HG03196 (cell line): ENCODE measurements around the gene PIGV.

Source experiments
- ATAC-seq: cut with Tn5 transposase; IDR thresholded peaks from one replicate; pipeline ENCODE4 v1.9.1; 2021; ENCODE audit not compliant: unreplicated experiment

Gene PIGV

DNA sequence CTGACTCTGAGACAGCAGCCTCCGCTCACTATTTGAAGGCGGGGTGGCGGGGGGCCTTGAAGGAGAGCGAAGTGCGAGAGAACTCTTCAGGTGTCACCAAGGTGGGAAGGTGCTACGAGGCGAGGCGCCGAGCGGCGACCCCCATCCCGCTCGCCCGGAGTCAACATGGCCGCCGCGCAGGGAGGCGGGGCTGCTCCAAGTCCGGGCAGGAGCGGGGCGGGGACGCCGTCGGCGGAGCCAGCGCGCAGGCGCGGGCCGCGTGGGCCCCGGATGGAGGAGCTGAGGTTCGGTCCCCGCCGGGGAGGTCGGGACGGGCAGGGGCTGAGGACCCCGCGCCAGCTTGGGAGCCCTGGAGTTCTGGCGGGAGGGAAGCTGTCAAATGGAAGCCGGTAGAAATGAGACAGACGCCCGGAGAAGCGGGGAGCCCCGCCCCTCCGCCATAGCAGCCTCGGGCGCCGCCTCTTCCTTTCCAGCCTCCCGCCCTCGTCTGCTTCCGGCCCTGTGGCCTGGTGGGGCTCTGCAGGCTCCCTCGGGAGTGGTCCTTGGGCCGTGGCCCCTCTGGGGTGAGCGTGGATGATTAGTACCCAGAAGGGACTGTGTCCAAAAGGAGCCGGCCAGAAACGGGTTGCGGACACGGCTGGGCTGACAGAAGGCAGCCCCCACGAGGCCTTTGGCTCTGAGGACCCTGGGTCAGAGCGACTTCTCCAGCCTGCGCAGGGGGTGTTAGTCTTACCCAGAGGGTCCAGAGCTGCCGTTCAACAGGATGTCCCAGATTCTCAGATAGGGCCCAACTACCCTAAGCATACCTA is at the start of gene PIGV:
TSS of gene PIGV (plus strand) at position 245 of the 809 bp plus-strand sequence. CDS start 2,866 bp downstream, outside the sequence.
- ATAC-seq = peak; percentile 55

DNA sequence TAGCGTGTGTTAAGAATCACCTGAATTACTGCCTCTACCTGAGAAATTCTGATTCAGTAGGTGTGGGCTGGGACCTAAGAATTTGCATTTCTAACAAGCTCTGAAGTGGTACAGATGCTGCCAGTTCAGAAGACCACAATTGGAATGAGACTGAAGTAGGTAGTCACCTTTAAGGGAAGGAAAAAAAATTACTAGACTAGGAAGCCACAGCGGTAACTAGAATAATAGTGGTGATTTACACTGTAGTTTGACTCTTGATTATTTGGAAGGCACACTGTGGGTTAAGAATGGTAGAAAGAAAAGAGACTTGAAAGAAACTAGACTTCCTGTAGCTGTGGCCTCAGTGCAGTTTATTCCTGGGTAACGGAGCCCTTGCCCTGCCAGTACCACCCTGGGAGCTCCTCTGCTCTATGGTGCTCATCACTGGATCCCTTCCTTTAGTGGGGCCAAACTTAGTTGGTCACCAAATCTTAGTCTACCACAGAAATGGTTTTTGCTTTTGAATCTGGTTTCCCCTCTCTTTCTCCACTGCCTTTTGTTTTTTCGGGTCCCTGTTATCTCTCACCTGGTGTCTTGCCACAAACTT is 48.3 kb upstream of the PIGV start:
- ATAC-seq = no peak

GRCh38 chr1:26740023-26740634 is 47.6 kb upstream of the PIGV start:
- no peak for ATAC-seq

DNA sequence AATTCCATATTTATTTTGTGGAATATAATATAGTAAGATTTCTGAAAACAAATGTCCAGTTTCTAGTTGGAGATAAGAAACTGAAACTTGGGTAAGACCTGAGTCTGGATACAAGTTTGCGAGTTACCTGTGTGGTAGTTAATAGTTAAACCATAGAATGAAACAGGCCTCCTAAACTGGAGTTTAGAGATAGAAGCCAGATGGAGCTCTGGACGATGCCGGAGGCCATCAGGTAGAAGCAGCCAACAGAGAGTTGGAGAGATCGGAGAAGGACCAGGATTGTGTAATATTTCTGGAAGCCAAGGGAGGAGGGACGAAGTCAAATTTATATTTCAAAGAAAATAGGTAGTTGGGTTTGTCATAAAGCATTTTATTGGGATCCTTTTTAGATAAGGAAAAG is 46.8 kb upstream of the PIGV start:
- ATAC-seq = no peak

DNA sequence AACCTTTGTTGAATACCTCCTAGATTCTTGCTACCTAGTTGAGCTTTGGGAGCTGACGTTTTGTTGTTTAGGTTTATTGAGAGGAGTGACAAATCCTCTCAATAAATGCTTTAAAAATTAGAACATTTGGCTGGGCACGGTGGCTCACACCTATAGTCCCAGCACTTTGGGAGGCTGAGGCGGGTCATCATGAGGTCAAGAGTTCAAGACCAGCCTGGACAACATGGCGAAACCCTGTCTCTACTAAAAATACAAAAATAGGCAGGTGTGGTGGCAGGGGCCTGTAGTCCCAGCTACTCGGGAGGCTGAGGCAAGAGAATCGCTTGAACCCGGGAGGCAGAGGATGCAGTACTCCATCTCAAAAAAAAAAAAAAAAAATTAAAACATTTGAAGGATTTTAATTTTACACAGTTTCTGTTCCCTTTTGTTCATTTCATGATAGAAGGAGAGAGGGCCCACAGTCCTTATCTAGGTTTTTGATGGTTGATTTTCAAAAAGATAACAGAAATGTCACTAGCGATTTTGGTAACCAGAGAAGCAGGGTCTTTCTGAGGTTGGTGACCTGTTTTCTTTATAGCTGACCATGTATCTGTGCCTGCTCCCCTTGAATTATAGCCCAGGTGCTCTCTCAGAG is 44.2 kb upstream of the PIGV start:
- ATAC-seq = no peak

DNA sequence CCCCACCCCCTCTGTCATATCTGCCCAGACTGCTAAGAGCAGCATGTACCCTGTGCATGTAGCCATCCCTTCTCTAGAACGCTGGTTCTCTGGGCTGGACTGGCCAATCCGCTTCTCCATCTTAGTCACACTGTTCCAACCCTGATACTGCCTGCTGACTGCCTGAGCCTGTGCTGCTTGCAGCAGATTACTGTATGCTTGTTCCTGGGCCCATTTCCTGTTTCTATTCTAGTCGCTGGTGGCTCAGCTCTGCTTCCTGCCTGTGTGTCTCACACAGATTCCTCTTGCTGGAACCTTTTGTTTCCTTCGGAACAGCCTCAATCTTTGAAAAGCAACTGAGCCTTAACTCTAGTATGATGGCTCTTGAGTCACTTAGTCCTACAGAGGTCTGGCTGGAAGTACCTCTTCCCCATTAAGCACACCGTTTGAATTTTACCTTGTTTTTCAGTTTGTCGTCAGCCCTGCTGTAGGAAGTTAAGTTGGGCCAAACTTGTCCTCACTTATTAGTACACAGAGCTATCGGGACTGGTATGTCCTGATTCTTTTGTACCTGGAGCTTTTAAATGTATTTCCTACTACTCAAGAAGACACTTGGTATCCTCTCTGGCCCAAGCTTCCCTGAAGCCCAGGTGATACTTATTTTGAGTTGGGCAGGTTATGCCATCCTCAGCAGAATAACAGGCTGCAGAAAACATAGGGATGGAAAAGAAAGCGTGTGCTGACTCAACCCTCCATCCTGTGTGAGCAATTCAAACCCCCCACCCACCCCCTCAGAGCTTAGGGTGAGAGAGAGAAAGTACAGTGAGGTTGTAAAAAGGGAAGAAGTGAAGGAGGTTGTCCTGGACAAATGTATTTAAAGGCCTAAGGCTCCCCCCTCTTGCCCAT is 43.4 kb upstream of the PIGV start:
- peak; percentile 95 for ATAC-seq

GRCh38 chr1:26745191-26745590 is 42.6 kb upstream of the PIGV start:
- ATAC-seq = no peak

- no peak for ATAC-seq
These were observed 40.7 kb upstream of the PIGV start for GRCh38 chr1:26747048-26747447.

- no peak for ATAC-seq
These were observed 39.4 kb upstream of the PIGV start for GRCh38 chr1:26748351-26748750.

DNA sequence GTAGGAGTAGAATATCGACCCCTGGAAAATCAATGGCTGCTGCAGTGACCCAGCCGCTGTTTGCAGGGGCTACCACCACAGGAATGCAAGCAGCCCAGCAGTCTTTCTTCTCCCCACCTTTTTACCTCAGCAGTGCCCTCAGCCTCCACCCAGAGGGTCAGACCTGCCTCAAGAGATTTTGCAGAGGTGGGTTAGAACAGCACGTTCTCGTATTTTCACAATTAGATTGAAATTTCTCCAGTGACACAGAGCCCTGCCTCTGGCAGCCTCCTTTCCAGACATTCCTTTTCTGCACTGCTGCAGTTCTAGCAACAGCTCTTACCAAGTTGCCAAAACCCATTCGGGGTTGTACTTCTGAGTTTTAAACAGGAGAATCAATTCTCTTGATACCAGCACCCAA is 38.3 kb upstream of the PIGV start:
- no peak for ATAC-seq

DNA sequence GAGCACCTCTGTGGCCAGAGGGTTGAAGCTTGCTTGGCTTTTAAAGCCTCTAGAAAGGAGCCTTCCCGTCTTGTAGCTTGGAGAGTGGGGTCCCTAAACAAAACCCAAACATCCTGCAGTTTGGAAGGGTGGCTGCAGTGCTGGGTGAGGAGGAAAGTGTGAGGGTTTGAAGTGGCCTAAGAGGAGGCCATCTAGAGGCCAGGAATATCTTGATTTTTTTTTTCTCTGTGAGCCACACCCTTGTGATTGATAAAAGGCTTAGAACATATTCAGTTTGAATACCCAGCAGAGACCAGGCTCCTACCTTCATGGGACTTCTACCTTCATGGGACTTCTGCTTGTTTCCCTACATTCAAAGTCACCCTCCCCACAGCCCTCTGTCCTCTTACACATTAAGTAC is 37.3 kb upstream of the PIGV start:
- no peak for ATAC-seq

- no peak for ATAC-seq
These were observed 35.2 kb upstream of the PIGV start for GRCh38 chr1:26752519-26752918.

DNA sequence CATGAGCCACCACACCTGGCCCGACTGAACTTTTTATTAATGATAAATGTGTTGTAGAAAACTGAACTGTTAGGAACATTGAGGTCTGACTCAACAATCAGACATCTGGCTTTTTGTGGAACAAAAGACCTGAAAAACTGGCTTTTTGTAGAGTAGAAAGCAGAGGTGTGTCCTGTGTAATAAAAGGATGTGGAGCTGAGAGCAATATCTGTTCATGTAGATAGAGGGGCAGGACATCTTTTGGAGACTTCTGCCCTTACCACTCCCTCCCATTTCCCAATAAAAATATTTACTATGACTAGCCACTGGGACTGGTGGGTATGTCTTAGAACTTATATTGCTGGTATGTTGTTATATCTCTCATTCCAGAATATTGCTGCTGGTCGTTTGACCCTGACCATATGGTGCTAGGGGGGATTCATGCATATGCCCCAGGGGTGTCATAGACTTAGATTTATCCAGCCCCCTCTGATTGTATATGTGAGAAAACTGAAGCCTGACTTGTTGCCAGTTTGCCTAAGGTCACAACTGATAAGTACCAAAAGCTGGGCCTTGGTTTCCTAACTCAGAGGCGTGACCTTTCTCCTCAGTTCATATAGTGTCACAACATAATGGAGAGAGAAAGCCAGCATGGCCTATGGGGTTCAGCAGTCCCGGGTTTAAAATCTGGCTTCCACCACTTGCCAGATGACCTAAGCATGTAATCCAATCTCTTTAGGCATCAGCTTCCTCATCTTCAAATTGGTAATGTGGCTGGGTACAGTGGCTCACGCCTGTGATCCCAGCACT is 33.5 kb upstream of the PIGV start:
- no peak for ATAC-seq

DNA sequence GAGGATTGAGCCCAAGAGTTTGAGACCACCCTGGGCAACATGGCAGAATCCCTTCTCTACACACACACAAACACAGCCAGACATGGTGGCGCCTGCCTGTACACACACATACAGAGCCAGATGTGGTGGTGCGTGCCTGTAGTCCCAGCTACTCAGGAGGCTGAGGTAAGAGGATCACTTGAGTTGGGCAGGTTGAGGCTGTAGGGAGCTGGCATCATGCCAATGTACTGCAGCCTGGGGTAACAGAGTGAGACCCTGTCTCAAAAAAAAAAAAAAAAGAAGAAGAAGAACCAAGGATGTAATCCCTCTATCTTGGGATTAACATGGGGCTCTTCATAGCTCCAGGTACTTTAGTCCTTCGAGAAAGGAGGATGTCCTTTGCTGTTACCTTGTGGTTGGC is 29.4 kb upstream of the PIGV start:
- ATAC-seq = no peak

GRCh38 chr1:26759531-26759930 is 28.2 kb upstream of the PIGV start:
- ATAC-seq = no peak

- ATAC-seq = no peak
These were observed 26.5 kb upstream of the PIGV start for GRCh38 chr1:26761217-26761616.

- no peak for ATAC-seq
These were observed 20.0 kb upstream of the PIGV start for GRCh38 chr1:26767714-26768113.

- no peak for ATAC-seq
These were observed 19.0 kb upstream of the PIGV start for GRCh38 chr1:26768755-26769154.

GRCh38 chr1:26771285-26771642 is 16.5 kb upstream of the PIGV start:
- ATAC-seq = no peak

DNA sequence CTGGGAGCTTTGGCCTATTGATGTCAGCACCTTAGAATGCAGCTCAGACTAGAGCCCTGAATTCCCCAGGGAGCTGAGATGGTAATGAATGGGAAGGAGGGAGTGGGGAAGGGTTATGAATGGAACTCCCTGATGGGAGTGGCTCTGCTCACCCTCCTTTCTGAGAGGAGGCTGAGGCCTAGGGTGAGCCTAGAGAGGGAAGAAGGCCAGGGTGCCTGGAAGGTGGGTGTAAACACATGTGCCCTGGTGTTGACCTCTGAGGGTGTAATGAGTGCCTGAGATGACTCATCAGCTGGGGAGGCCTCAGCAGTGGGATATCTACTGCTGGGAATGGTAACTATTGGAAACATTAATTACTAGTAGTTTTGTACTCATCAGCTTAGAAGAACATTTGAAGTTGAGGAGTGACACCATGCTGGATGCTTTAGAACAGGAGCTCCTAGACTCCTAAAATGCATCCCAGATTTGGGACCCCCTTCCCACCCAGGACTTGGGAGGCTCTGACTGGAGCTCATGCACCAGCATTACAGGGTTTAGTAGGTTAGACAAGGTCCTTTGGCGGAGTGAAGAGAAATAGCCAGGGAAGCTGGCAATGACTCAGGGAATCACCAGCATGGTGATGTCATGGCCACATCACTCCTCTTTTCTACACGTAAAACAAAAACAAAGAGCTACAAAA is 16.0 kb upstream of the PIGV start:
- no peak for ATAC-seq
